ENCODE data around the gene TFF1.

- TF ChIP-seq CTCF (IDR thresholded peaks at IDR 0.05) (no peak), POLR2A (IDR thresholded peaks at IDR 0.05) (no peak), EP300 (IDR thresholded peaks at IDR 0.05; ENCODE audit: low read depth) (no peak)
Observed at GRCh38 chr21:42340187-42341050, 25.9 kb downstream of the TFF1 start.

All from transverse colon (tissue), 3 donors.